HUES6 (cell line): ENCODE measurements around the gene MAOA.

Experiments used
- H3K27ac ChIP-seq: 2 replicates; pipeline ENCODE4 v1.7.0; 2013; ENCODE audit warnings: low read depth, mild to moderate bottlenecking, low read length, inconsistent platforms
- H3K27me3 ChIP-seq: 2 replicates; pipeline ENCODE4 v1.6.1; 2013; ENCODE audit warnings: low read length; ENCODE audit not compliant: control insufficient read depth, insufficient read depth
- H3K36me3 ChIP-seq: 2 replicates; pipeline ENCODE4 v1.6.1; 2013; ENCODE audit warnings: low read length; ENCODE audit not compliant: control insufficient read depth, insufficient read depth
- H3K4me1 ChIP-seq: 2 replicates; pipeline ENCODE4 v1.6.1; 2013; ENCODE audit warnings: low read length; ENCODE audit not compliant: control insufficient read depth, insufficient read depth
- H3K4me3 ChIP-seq: 2 replicates; pipeline ENCODE4 v1.5.1; 2013; ENCODE audit warnings: low read depth, low read length
- H3K9ac ChIP-seq: one replicate; pipeline ENCODE4 v1.6.1; 2013; ENCODE audit warnings: mild to moderate bottlenecking, low read length
- H3K9me3 ChIP-seq: 2 replicates; pipeline ENCODE4 v1.6.1; 2013; ENCODE audit warnings: low read depth, low read length; ENCODE audit not compliant: control insufficient read depth, insufficient read depth

The MAOA gene

GRCh38 chrX:43733699-43734098 lies 77.6 kb downstream of the MAOA start:
- Histone ChIP-seq H3K9ac (no peak overlapping the region), H3K4me1 (peaks cover 6% of the 10 kb centered on the region; the same call in 1 of the 2 replicates), H3K9me3 (no peaks in the 10 kb centered on the region; the same call in 1 of the 2 replicates), H3K27ac (no peak overlapping the region), H3K36me3 (no peaks in the 10 kb centered on the region), H3K4me3 (no peak overlapping the region), H3K27me3 (no peaks in the 10 kb centered on the region; the same call in 1 of the 2 replicates)

GRCh38 chrX:43734444-43734843 lies 78.3 kb downstream of the MAOA start:
- H3K27ac ChIP-seq = no peak overlapping the region
- H3K9ac ChIP-seq = no peak overlapping the region
- no peaks in the 10 kb centered on the region; the same call in 1 of the 2 replicates for H3K27me3 ChIP-seq

GRCh38 chrX:43735534-43735933 lies 79.4 kb downstream of the MAOA start:
- Histone ChIP-seq H3K4me1 (peaks cover 6% of the 10 kb centered on the region; the same call in 1 of the 2 replicates), H3K9me3 (no peaks in the 10 kb centered on the region; the same call in 1 of the 2 replicates), H3K27ac (no peak overlapping the region), H3K9ac (no peak overlapping the region), H3K4me3 (no peak overlapping the region), H3K36me3 (no peaks in the 10 kb centered on the region), H3K27me3 (no peaks in the 10 kb centered on the region; the same call in 1 of the 2 replicates)

More at GRCh38 chrX:43734444-43734843, 78.3 kb downstream of the MAOA start:
- Histone ChIP-seq H3K4me1 (peaks cover 6% of the 10 kb centered on the region; the same call in 1 of the 2 replicates), H3K9me3 (no peaks in the 10 kb centered on the region; the same call in 1 of the 2 replicates), H3K36me3 (no peaks in the 10 kb centered on the region), H3K4me3 (no peak overlapping the region)

GRCh38 chrX:43735957-43736356 lies 79.9 kb downstream of the MAOA start:
- no peaks in the 10 kb centered on the region; the same call in 1 of the 2 replicates for H3K27me3 ChIP-seq
- peaks cover 6% of the 10 kb centered on the region; the same call in 1 of the 2 replicates for H3K4me1 ChIP-seq
- no peaks in the 10 kb centered on the region for H3K36me3 ChIP-seq
- no peaks in the 10 kb centered on the region; the same call in 1 of the 2 replicates for H3K9me3 ChIP-seq
- H3K27ac ChIP-seq = no peak overlapping the region
- H3K9ac ChIP-seq = no peak overlapping the region
- no peak overlapping the region for H3K4me3 ChIP-seq

- no peaks in the 10 kb centered on the region for H3K36me3 ChIP-seq
- H3K27me3 ChIP-seq = no peaks in the 10 kb centered on the region; the same call in 1 of the 2 replicates
- no peak overlapping the region for H3K9ac ChIP-seq
- H3K27ac ChIP-seq = no peak overlapping the region
- no peaks in the 10 kb centered on the region for H3K9me3 ChIP-seq
- H3K4me1 ChIP-seq = no peaks in the 10 kb centered on the region
- H3K4me3 ChIP-seq = no peak overlapping the region
Observed at GRCh38 chrX:43741843-43742573, 85.9 kb downstream of the MAOA start.

GRCh38 chrX:43743100-43743822 lies 87.2 kb downstream of the MAOA start:
- H3K27ac ChIP-seq = no peak overlapping the region
- H3K4me1 ChIP-seq = no peaks in the 10 kb centered on the region
- H3K4me3 ChIP-seq = no peak overlapping the region
- H3K36me3 ChIP-seq = no peaks in the 10 kb centered on the region
- H3K27me3 ChIP-seq = no peaks in the 10 kb centered on the region; the same call in 1 of the 2 replicates
- H3K9ac ChIP-seq = no peak overlapping the region
- no peaks in the 10 kb centered on the region for H3K9me3 ChIP-seq

GRCh38 chrX:43744284-43744683 lies 88.2 kb downstream of the MAOA start:
- Histone ChIP-seq H3K4me3 (no peak overlapping the region), H3K9ac (no peak overlapping the region), H3K27me3 (no peaks in the 10 kb centered on the region; the same call in 1 of the 2 replicates), H3K9me3 (no peaks in the 10 kb centered on the region), H3K27ac (no peak overlapping the region), H3K36me3 (no peaks in the 10 kb centered on the region), H3K4me1 (no peaks in the 10 kb centered on the region)

GRCh38 chrX:43745938-43746721 lies 90.0 kb downstream of the MAOA start:
- no peaks in the 10 kb centered on the region for H3K4me1 ChIP-seq
- no peaks in the 10 kb centered on the region for H3K9me3 ChIP-seq
- no peaks in the 10 kb centered on the region; the same call in 1 of the 2 replicates for H3K27me3 ChIP-seq
- H3K4me3 ChIP-seq = no peak overlapping the region
- no peaks in the 10 kb centered on the region for H3K36me3 ChIP-seq
- H3K27ac ChIP-seq = no peak overlapping the region
- H3K9ac ChIP-seq = no peak overlapping the region

GRCh38 chrX:43747476-43747875 lies 91.4 kb downstream of the MAOA start:
- Histone ChIP-seq H3K9ac (no peak overlapping the region), H3K4me1 (no peaks in the 10 kb centered on the region)

GRCh38 chrX:43750248-43750676 lies 94.2 kb downstream of the MAOA start:
- Histone ChIP-seq H3K9me3 (peaks cover 6% of the 10 kb centered on the region), H3K36me3 (no peaks in the 10 kb centered on the region), H3K4me3 (no peak overlapping the region), H3K27me3 (no peaks in the 10 kb centered on the region), H3K27ac (no peak overlapping the region), H3K4me1 (no peaks in the 10 kb centered on the region), H3K9ac (no peak overlapping the region)

More at GRCh38 chrX:43747476-43747875, 91.4 kb downstream of the MAOA start:
- H3K27me3 ChIP-seq = no peaks in the 10 kb centered on the region; the same call in 1 of the 2 replicates
- peaks cover 6% of the 10 kb centered on the region for H3K9me3 ChIP-seq
- no peak overlapping the region for H3K27ac ChIP-seq
- H3K36me3 ChIP-seq = no peaks in the 10 kb centered on the region
- H3K4me3 ChIP-seq = no peak overlapping the region
